Caco-2 (cell line): Measurements from ENCODE around the gene LACTBL1. TPM values are rescaled to one million over a fixed set of nuclear protein-coding genes. Genes with fewer than 3 reads are reported as not detected.
"Not testable (repeated sequence)": the region's sequence is repeated elsewhere in the genome, so short reads cannot be mapped to it uniquely, and the experiment has no call there.

Experiments
- BruUV-seq: library from RNA; stranded (reverse); fragments of 400-500 nt; replicated peaks from 2 replicates; lab custom pipeline; 2021; lab: Mats Ljungman, UMichigan
- CTCF ChIA-PET: fragments of 300-600 bp; sonication (Branson Sonifier 250); formaldehyde crosslinking; loops from one replicate; lab custom pipeline; 2022; ENCODE audit warnings: antibody characterized with exemption; lab: Charles Lee
- POLR2A ChIA-PET: fragments of 300-600 bp; sonication (Branson Sonifier 250); formaldehyde crosslinking; loops from one replicate; lab custom pipeline; 2022; ENCODE audit warnings: antibody characterized with exemption; lab: Charles Lee
- DNase-seq, 2 experiments: peaks; one replicate each; pipeline versions ENCODE4 v3.0.0 to v3.0.0-alpha.2; 2020 to 2022
- H3K27me3 ChIP-seq: replicated peaks from 2 replicates; pipeline ENCODE4 v1.6.0; 2011; ENCODE audit warnings: low read length; ENCODE audit not compliant: control insufficient read depth, insufficient read depth
- H3K36me3 ChIP-seq: 2 replicates; pipeline ENCODE4 v1.5.1; 2011; ENCODE audit warnings: low read length; ENCODE audit not compliant: control insufficient read depth, insufficient read depth
- H3K4me1 ChIP-seq: fragments of 250-450 bp; sonication (Bioruptor Pico); 2 replicates; pipeline ENCODE4 v1.5.1; 2020; ENCODE audit warnings: mild to moderate bottlenecking
- H3K4me3 ChIP-seq: 2 replicates; pipeline ENCODE4 v1.5.1; 2011; ENCODE audit warnings: low read depth, mild to moderate bottlenecking, control low read depth, low read length
- H3K9me3 ChIP-seq: fragments of 250-450 bp; sonication (Bioruptor Pico); 2 replicates; pipeline ENCODE4 v1.5.1; 2020; ENCODE audit warnings: mild to moderate bottlenecking, moderate library complexity
- H3K27ac Mint-ChIP-seq: one replicate; pipeline ENCODE4 v1.8.0; 2022; ENCODE audit warnings: mixed read lengths; ENCODE audit not compliant: unreplicated experiment
- H3K27me3 Mint-ChIP-seq: one replicate; pipeline ENCODE4 v1.8.0; 2022; ENCODE audit warnings: mixed read lengths; ENCODE audit not compliant: insufficient read depth, unreplicated experiment
- H3K36me3 Mint-ChIP-seq: one replicate; pipeline ENCODE4 v1.8.0; 2022; ENCODE audit warnings: mild to moderate bottlenecking, mixed read lengths; ENCODE audit not compliant: insufficient read depth, unreplicated experiment
- H3K4me1 Mint-ChIP-seq: one replicate; pipeline ENCODE4 v1.8.0; 2022; ENCODE audit warnings: low read depth, mixed read lengths; ENCODE audit not compliant: unreplicated experiment
- H3K4me3 Mint-ChIP-seq: one replicate; pipeline ENCODE4 v1.8.0; 2022; ENCODE audit warnings: mild to moderate bottlenecking, moderate library complexity, mixed read lengths; ENCODE audit not compliant: unreplicated experiment
- H3K9me3 Mint-ChIP-seq: one replicate; pipeline ENCODE4 v1.8.0; 2022; ENCODE audit warnings: mixed read lengths; ENCODE audit not compliant: unreplicated experiment
- CTCF ChIP-seq, 2 experiments: fragments of 200-600 bp in 1 of 2; IDR thresholded peaks; 1 replicate in 1 of 2; 2 replicates in 1 of 2; pipeline versions ENCODE4 v1.5.1 to v1.8.0; 2011 to 2022; ENCODE audit warnings: antibody characterized with exemption in 1 of 2, control low read depth in 1 of 2, inconsistent platforms in 1 of 2, low read depth in 1 of 2, low read length in 1 of 2, mild to moderate bottlenecking in 1 of 2, moderate library complexity in 1 of 2; ENCODE audit not compliant: insufficient read depth in 1 of 2, severe bottlenecking in 1 of 2, unreplicated experiment in 1 of 2
- intact Hi-C: fragments of 100-400 bp; cut with micrococcal nuclease; formaldehyde crosslinking; loops from one replicate; pipeline ENCODE4 v1.10.0; 2022; ENCODE audit not compliant: unreplicated experiment
- total RNA-seq: library from RNA; stranded (reverse); gene quantifications from 2 replicates; pipeline ENCODE4 v1.2.3, GENCODE V29; 2022

Gene LACTBL1
- total RNA-seq, 1 experiment from 2014 or later: not detected

DNA sequence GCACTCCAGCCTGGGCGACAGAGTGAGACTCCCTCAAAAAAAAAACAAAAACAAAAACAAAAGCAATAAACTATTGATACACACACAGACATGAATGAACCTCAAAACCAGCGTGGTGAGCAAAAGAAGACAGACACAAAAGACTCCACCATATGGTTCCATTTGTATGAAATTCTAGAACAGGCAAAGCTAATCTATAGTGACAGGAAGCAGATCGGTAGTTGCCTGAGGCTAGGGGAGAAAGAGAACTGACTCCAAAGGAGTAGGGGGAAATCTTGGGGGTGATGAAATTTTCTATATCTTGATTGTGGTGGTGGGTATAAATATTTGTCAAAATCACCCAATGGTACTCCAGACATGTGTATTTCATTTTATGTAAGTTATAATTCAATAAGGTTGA, 20.9 kb downstream of the LACTBL1 start:
- ChIA-PET CTCF (no interaction called here), POLR2A (no interaction called here)
- no peaks in the 10 kb centered on the region for H3K36me3 Mint-ChIP-seq
- H3K4me3 ChIP-seq: no peak overlapping the region
- H3K9me3 ChIP-seq: no peaks in the 10 kb centered on the region
- no peaks in the 10 kb centered on the region for H3K9me3 Mint-ChIP-seq
- no peak for DNase-seq
- intact Hi-C loops: no loop called here
- H3K4me1 Mint-ChIP-seq: no peaks in the 10 kb centered on the region
- no peaks in the 10 kb centered on the region for H3K27me3 Mint-ChIP-seq
- TF ChIP-seq CTCF (IDR thresholded peaks at IDR 0.05; ENCODE audit: insufficient read depth in 1 of 2, low read depth in 1 of 2, low read length in 1 of 2, severe bottlenecking in 1 of 2, unreplicated experiment in 1 of 2): no peak
- no TSS peak for BruUV-seq
- H3K36me3 ChIP-seq: no peaks in the 10 kb centered on the region
- no peak overlapping the region for H3K27ac Mint-ChIP-seq
- H3K4me3 Mint-ChIP-seq: no peak overlapping the region
- no peaks in the 10 kb centered on the region for H3K27me3 ChIP-seq
- H3K4me1 ChIP-seq: no peaks in the 10 kb centered on the region

GRCh38 chr1:22949822-22950331, 22.8 kb downstream of the LACTBL1 start:
- DNase-seq: no peak

GRCh38 chr1:22945171-22945570, 27.5 kb downstream of the LACTBL1 start:
- H3K27ac Mint-ChIP-seq, CTCF ChIA-PET, H3K9me3 ChIP-seq, H3K9me3 Mint-ChIP-seq, H3K4me3 ChIP-seq, H3K4me1 Mint-ChIP-seq, intact Hi-C loops, POLR2A ChIA-PET, H3K27me3 ChIP-seq, DNase-seq, H3K4me1 ChIP-seq, H3K36me3 ChIP-seq, H3K36me3 Mint-ChIP-seq, H3K27me3 Mint-ChIP-seq, H3K4me3 Mint-ChIP-seq, BruUV-seq: not testable (repeated sequence)

More at GRCh38 chr1:22949822-22950331, 22.8 kb downstream of the LACTBL1 start:
- Mint-ChIP-seq H3K9me3 (no peaks in the 10 kb centered on the region), H3K36me3 (no peaks in the 10 kb centered on the region), H3K27ac (no peak overlapping the region), H3K4me1 (no peaks in the 10 kb centered on the region), H3K4me3 (no peak overlapping the region), H3K27me3 (no peaks in the 10 kb centered on the region)
- POLR2A ChIA-PET: no interaction called here
- H3K27me3 ChIP-seq: no peaks in the 10 kb centered on the region
- H3K4me1 ChIP-seq: no peaks in the 10 kb centered on the region
- CTCF ChIA-PET: no interaction called here
- BruUV-seq: no TSS peak
- H3K36me3 ChIP-seq: no peaks in the 10 kb centered on the region
- intact Hi-C loops: no loop called here
- no peak overlapping the region for H3K4me3 ChIP-seq
- no peak for TF ChIP-seq CTCF (IDR thresholded peaks at IDR 0.05; ENCODE audit: insufficient read depth in 1 of 2, low read depth in 1 of 2, low read length in 1 of 2, severe bottlenecking in 1 of 2, unreplicated experiment in 1 of 2)
- H3K9me3 ChIP-seq: no peaks in the 10 kb centered on the region
